ENCODE data around the gene RTTN. TPM values are rescaled to one million over a fixed set of nuclear protein-coding genes. Genes with fewer than 3 reads are reported as not detected.

RTTN gene
- total RNA-seq, 2 experiments from 2014 or later: 21.4 to 25.5 TPM

DNA sequence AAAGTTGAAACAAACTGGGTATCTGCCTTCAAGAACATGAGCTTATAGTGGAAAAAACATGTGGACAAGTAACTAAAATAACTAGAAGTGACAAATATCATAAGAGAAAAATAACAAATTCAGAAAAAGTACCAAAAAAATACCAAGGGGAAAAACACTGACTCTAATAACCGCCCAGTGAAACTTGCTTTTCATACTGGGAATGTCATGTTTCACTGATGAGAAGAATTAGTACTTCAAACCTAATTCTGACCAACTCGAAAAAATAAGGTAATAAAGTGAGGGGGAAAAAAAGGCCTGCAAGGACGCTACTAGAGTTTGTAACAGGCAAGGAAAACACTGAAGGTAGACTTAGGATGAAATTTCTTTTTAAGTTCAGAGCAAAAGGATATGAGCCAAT is 83.6 kb downstream of the RTTN start:
- no peak for ATAC-seq (ENCODE audit: poor library complexity)
- peaks cover 74% of the 10 kb centered on the region for H3K36me3 Mint-ChIP-seq (ENCODE audit: low read depth)

DNA sequence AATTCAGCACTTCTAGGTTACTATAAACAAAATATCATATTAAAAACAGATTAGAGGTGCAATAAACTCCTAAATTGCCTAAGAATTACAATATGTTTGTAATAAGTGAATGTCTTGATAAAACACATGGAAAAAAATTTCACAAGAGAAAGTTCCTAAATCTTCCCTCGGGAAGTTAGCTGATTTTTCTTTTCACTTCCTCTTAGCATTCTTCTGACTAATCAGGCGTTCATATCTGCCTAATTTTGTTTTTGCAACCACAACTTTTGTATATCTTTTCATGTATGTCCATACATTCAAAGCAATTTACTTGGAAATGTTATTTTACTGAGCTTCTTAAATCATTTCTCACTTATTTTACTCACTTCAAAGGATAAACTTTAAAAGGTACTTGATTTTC is 88.5 kb downstream of the RTTN start:
- no peak for DNase-seq
- POLR2A ChIA-PET: no interaction called here
- Mint-ChIP-seq H3K36me3 (ENCODE audit: low read depth) (peaks cover 70% of the 10 kb centered on the region), H3K9me3 (no peaks in the 10 kb centered on the region), H3K4me1 (ENCODE audit: low read depth) (no peaks in the 10 kb centered on the region), H3K27ac (no peak overlapping the region), H3K4me3 (no peak overlapping the region), H3K27me3 (no peaks in the 10 kb centered on the region)
- Histone ChIP-seq H3K27ac (ENCODE audit: low read depth in 1 of 2, low read length in 2 of 2) (no peak overlapping the region), H3K9me3 (ENCODE audit: control insufficient read depth in 1 of 2, insufficient read depth in 1 of 2, low read length in 2 of 2) (no peaks in the 10 kb centered on the region), H3K36me3 (ENCODE audit: insufficient read depth, low read length) (peaks cover 5% of the 10 kb centered on the region), H3K4me3 (ENCODE audit: low read length) (no peak overlapping the region), H3K27me3 (ENCODE audit: control insufficient read depth in 1 of 2, insufficient read depth in 2 of 2, low read length in 2 of 2) (no peaks in the 10 kb centered on the region), H3K4me1 (ENCODE audit: insufficient read depth, low read length) (no peaks in the 10 kb centered on the region)
- TF ChIP-seq, protein P1, sequence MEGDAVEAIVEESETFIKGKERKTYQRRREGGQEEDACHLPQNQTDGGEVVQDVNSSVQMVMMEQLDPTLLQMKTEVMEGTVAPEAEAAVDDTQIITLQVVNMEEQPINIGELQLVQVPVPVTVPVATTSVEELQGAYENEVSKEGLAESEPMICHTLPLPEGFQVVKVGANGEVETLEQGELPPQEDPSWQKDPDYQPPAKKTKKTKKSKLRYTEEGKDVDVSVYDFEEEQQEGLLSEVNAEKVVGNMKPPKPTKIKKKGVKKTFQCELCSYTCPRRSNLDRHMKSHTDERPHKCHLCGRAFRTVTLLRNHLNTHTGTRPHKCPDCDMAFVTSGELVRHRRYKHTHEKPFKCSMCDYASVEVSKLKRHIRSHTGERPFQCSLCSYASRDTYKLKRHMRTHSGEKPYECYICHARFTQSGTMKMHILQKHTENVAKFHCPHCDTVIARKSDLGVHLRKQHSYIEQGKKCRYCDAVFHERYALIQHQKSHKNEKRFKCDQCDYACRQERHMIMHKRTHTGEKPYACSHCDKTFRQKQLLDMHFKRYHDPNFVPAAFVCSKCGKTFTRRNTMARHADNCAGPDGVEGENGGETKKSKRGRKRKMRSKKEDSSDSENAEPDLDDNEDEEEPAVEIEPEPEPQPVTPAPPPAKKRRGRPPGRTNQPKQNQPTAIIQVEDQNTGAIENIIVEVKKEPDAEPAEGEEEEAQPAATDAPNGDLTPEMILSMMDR (IDR thresholded peaks at IDR 0.05): no peak
- intact Hi-C loops (cut with DNase I, micrococcal nuclease): no loop called here
- no peak for ATAC-seq (ENCODE audit: poor library complexity)
- CTCF ChIA-PET: no interaction called here

More for the DNA sequence above, 83.6 kb downstream of the RTTN start:
- TF ChIP-seq, protein P1 (IDR thresholded peaks at IDR 0.05): no peak
- H3K36me3 ChIP-seq (ENCODE audit: insufficient read depth, low read length): peaks cover 8% of the 10 kb centered on the region
- Mint-ChIP-seq H3K9me3 (no peaks in the 10 kb centered on the region), H3K4me3 (no peak overlapping the region), H3K27ac (no peak overlapping the region), H3K4me1 (ENCODE audit: low read depth) (no peaks in the 10 kb centered on the region), H3K27me3 (no peaks in the 10 kb centered on the region)
- no peak for DNase-seq
- no peaks in the 10 kb centered on the region for H3K4me1 ChIP-seq (ENCODE audit: insufficient read depth, low read length)
- intact Hi-C loops (cut with DNase I, micrococcal nuclease): no loop called here
- ChIA-PET CTCF (no interaction called here), POLR2A (interaction anchor here (0.7 kb wide), 1 partner anchor 290 kb away, joined by 3 read pairs; no protein-coding TSS in a partner anchor)
- no peak overlapping the region for H3K4me3 ChIP-seq (ENCODE audit: low read length)
- no peaks in the 10 kb centered on the region for H3K9me3 ChIP-seq (ENCODE audit: control insufficient read depth in 1 of 2, insufficient read depth in 1 of 2, low read length in 2 of 2)
- no peaks in the 10 kb centered on the region for H3K27me3 ChIP-seq (ENCODE audit: control insufficient read depth in 1 of 2, insufficient read depth in 2 of 2, low read length in 2 of 2)
- H3K27ac ChIP-seq (ENCODE audit: low read depth in 1 of 2, low read length in 2 of 2): no peak overlapping the region

DNA sequence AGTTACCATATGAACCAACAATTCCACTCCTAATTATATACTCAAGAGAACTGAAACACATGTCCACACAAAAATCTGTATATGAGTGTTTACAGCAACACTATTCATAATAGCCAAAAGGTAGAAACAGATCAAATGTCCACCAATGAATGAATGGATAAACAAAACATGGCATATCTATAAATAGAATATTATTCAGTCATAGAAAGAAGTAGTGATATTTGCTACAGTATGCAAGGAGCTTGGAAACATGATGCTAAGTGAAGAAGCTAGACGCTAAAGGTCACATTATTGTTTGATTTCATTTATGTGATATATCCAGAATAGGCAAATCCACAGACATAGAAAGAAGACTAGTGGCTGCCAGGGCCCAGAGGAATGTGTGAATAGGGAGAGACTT is 92.0 kb downstream of the RTTN start:
- Mint-ChIP-seq H3K27ac (no peak overlapping the region), H3K9me3 (no peaks in the 10 kb centered on the region), H3K4me3 (no peak overlapping the region), H3K27me3 (no peaks in the 10 kb centered on the region), H3K36me3 (ENCODE audit: low read depth) (peaks cover 71% of the 10 kb centered on the region), H3K4me1 (ENCODE audit: low read depth) (no peaks in the 10 kb centered on the region)
- intact Hi-C loops (cut with DNase I, micrococcal nuclease): no loop called here
- Histone ChIP-seq H3K27ac (ENCODE audit: low read depth in 1 of 2, low read length in 2 of 2) (no peak overlapping the region), H3K27me3 (ENCODE audit: control insufficient read depth in 1 of 2, insufficient read depth in 2 of 2, low read length in 2 of 2) (no peaks in the 10 kb centered on the region), H3K4me3 (ENCODE audit: low read length) (no peak overlapping the region), H3K9me3 (ENCODE audit: control insufficient read depth in 1 of 2, insufficient read depth in 1 of 2, low read length in 2 of 2) (no peaks in the 10 kb centered on the region), H3K36me3 (ENCODE audit: insufficient read depth, low read length) (peaks cover 19% of the 10 kb centered on the region), H3K4me1 (ENCODE audit: insufficient read depth, low read length) (no peaks in the 10 kb centered on the region)
- no peak for DNase-seq
- TF ChIP-seq, protein P1 (IDR thresholded peaks at IDR 0.05): no peak
- ChIA-PET POLR2A (no interaction called here), CTCF (no interaction called here)
- ATAC-seq (ENCODE audit: poor library complexity): no peak
